HG03342 (cell line): ENCODE measurements around the gene OBSCN.

Experiments used
- ATAC-seq: cut with Tn5 transposase; IDR thresholded peaks from one replicate; pipeline ENCODE4 v1.9.1; 2021; ENCODE audit warnings: mild to moderate bottlenecking, moderate library complexity; ENCODE audit not compliant: unreplicated experiment

The OBSCN gene, protein sequence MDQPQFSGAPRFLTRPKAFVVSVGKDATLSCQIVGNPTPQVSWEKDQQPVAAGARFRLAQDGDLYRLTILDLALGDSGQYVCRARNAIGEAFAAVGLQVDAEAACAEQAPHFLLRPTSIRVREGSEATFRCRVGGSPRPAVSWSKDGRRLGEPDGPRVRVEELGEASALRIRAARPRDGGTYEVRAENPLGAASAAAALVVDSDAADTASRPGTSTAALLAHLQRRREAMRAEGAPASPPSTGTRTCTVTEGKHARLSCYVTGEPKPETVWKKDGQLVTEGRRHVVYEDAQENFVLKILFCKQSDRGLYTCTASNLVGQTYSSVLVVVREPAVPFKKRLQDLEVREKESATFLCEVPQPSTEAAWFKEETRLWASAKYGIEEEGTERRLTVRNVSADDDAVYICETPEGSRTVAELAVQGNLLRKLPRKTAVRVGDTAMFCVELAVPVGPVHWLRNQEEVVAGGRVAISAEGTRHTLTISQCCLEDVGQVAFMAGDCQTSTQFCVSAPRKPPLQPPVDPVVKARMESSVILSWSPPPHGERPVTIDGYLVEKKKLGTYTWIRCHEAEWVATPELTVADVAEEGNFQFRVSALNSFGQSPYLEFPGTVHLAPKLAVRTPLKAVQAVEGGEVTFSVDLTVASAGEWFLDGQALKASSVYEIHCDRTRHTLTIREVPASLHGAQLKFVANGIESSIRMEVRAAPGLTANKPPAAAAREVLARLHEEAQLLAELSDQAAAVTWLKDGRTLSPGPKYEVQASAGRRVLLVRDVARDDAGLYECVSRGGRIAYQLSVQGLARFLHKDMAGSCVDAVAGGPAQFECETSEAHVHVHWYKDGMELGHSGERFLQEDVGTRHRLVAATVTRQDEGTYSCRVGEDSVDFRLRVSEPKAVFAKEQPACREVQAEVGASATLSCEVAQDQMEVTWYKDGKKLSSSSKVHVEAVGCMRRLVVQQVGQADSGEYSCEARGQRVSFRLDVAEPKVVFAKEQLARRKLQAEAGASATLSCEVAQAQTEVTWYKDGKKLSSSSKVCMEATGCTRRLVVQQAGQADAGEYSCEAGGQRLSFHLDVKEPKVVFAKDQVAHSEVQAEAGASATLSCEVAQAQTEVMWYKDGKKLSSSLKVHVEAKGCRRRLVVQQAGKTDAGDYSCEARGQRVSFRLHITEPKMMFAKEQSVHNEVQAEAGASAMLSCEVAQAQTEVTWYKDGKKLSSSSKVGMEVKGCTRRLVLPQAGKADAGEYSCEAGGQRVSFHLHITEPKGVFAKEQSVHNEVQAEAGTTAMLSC (N-terminal part only)

DNA sequence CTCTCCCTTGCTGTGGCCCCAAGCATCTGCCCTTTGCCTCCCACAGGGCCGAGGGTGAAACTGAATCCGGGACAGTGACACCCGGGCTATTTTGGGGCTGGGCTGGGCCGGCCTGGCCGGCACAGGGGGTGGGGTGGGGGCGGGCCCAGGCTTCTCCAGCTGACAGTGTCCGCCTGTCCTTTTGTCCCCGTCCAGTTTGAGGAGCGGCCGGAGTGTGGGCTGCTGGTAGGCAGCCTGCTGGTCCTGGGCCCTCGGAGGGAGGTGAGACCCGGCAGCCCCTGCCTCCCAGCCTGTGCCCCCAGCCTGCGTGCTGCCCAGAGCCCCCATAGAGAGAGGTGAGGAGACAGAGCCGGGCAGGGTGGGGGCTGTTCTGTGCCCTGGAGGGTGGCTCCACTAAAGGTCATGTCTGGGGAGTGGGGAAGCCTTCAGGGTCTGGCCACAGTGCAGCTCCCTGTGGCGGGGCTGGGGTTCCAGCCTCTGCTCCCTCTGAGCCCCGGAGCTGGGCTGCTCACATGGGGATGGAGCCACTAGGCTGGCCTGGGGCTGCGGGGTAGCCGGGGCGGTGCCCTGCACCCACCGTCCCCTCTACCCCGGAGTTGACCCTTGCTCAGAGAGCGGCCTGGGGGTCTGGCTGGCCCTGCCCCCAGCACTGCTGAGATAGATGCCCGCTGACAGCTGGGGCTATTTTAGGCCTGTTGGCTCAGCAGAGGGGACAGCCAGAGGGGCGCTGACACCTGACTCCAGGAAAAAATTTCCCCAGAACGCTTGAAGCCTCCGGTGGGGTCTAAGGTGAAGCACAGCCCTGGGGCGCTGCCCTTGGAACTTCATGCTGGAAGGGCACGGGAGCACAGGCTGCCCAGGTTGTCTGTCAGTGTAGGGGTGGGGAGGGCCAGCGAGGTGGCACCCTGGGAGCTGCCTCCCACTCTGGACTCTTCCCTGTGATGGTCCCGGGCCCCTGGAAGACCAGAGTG, at the start of gene OBSCN:
Gene OBSCN, plus strand, starts transcription at position 194 of the 971 bp plus-strand sequence. CDS start 3,740 bp downstream, outside the sequence.
- no peak for ATAC-seq

DNA sequence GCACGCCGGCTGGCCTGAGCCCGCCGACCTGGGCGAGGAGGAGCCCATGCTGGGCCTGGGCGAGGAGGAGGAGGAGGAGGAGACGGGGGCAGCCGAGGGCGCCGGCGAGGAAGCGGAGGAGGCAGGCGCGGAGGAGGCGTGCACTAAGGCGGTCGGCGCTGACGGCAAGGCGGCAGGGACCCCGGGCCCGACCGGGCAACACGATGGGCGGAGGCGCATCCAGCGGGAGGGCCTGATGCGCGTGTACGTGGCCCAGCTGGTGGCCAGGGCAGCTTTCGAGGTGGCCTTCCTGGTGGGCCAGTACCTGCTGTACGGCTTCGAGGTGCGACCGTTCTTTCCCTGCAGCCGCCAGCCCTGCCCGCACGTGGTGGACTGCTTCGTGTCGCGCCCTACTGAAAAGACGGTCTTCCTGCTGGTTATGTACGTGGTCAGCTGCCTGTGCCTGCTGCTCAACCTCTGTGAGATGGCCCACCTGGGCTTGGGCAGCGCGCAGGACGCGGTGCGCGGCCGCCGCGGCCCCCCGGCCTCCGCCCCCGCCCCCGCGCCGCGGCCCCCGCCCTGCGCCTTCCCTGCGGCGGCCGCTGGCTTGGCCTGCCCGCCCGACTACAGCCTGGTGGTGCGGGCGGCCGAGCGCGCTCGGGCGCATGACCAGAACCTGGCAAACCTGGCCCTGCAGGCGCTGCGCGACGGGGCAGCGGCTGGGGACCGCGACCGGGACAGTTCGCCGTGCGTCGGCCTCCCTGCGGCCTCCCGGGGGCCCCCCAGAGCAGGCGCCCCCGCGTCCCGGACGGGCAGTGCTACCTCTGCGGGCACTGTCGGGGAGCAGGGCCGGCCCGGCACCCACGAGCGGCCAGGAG, 49.5 kb upstream of the OBSCN start:
- no peak for ATAC-seq

DNA sequence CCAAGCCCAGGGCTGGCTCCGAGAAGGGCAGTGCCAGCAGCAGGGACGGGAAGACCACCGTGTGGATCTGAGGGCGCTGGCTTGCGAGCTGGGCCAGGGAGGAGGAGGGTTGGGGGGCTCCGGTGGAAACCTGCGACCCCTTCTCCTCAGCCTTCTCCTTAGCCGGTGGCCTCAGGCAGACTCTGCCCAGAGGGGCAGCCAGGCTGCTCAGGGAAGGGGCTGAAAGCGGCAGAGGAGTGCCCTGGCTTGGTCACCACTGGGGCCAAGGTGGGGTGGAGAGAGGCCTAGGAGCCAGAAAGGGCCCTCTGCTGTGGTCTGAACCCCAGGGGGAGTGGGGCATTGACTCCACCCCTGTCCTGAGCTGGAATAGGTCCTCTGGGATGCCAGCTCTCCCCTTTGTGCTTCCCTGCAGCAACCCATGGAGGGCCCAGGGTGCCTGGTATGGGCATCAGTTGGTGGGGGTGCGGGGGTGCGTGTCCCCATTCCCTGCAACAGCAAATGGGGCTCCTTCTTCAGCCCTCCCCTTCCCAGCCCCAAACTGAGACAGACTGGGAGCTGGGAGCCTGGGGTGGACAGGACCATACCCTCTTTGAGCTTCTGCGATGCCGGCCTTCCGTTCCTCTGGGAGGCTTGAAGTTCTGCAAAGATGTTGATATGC, 48.7 kb upstream of the OBSCN start:
- ATAC-seq, result no peak

DNA sequence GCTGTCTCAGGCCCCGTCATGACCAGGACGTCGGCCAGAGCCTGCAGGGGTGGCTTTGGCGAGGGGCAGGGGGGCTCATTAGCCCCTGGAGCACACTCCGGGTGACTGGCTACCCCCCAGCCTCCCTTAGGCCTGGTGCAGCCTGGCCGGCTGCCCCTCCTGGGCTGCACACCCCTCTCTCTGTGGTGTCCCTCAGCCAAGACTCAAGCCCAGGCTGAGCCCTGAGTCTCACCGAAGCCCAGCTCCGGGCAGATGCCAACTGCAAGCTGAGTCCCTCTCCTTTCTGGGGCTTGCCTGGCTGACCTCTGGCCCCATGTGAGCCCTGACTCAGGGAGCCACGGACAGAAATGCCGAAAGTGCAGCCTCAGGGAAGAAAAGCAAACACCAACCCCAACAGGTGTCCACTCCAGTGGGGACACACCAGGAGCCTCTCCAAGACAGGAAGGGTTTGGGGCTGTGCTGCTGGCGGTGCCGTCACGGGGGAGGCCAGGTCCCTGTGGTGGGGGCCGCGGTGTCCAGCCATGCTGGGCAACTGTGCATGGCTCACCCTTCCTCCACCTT, 47.6 kb upstream of the OBSCN start:
- ATAC-seq, result no peak

DNA sequence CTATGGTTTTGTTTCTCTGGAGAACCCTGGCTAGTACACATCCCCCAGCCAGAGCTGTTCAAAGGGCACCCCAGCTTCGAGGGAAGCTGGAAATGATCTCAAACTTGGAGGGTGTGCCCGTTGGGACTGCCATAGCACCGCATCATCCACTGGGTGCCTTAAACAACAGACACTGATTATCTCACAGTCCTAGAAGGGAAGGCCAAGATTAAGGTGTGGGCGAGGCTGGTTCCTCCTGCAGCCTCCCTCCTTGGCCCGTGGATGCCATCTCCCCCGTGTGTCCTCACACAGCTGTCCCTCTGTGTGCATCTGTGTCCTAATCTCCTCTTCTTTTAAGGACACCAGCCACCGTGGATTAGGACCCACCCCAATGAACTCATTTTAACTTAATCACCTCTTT, 46.5 kb upstream of the OBSCN start:
- ATAC-seq, result no peak

DNA sequence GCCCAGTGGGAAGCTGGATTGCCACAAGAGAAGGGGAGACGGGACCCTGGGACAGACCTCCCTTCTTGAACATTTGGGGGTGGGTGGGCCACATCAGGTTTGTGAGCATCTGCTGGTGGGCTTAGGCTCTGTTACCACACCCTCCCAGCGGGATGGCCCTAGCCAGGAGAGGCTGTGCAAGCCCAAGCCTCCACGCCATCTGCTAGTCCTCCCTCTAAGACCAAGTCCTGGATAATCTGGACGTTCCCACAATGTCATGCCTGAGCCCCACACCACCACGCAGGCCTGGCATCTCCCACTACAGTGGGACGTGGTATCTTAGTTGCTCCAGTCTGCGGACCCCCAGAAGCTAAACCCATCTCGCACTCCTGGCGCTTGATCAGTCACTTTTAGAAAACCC, 46.0 kb upstream of the OBSCN start:
- no peak for ATAC-seq

DNA sequence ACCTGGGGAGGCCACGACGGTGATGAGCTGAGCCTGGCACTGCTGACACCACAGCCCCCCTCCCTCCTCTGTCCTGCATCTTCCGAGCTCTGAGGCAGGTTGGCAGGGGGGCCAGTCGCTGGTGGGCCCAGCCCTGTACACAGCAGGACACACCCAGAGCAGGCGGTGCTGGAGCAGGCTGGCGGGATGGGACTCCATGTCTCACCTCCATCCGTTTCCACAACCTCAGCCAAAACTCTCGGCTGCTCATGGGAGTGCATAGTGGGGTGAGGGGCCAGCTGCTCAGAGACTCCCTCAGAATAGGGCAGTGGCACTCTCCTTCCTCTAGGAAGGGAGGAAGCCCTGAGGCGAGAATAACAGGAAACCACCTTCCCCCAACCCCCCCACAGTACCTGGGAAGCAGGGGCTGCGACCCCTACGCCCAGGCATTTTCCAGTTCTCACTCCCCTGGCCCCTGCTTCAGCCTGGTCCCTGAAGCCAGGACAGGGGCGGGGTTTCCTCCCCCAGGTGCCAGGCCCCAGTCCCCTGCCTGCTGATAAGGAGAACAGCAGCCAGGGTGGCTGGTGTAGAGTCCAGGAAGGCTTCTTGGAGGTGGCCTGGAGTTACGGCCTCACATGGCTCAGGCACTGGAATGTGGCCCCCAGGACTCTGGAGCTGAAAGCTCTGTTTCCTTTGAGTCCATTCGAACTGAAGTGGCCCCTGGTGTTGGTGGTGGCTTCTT, 45.4 kb upstream of the OBSCN start:
- ATAC-seq, result no peak

DNA sequence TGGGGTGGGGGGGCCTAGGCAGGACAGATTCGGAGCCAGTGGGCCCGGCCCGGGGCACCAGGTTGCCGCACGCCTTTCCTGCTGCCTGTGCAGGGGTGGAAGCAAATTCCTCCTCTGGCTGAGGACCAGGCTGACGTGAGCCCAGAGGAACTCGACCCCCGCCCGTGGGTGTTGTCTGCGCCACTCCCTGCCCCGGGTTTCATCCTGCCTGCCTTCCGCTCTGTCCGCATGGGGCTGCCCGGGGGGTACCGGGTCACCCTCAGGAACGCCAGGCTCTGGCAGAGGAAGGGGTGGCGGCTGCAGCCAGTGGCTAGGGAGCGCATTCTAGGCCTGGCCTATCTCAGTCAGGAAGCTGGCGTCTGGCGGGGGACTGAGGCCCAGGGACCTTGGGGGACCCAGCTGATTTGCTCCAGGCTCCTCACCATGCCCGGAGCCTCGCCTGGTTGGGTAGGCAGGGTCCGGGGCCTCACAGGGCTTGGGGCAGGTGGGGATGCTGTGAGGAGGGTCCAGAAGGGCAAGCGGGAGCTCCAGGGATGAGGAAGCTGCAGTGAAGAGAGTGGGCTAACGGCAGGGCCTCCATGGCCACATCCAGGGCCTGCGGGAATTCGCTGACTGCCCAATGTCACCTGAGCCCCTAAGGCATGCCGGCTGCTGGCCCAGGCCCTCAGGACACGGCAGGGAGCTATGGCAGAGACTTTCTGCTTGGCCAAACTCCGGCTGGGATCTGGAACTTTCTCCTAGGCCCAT, 44.7 kb upstream of the OBSCN start:
- ATAC-seq, result no peak

DNA sequence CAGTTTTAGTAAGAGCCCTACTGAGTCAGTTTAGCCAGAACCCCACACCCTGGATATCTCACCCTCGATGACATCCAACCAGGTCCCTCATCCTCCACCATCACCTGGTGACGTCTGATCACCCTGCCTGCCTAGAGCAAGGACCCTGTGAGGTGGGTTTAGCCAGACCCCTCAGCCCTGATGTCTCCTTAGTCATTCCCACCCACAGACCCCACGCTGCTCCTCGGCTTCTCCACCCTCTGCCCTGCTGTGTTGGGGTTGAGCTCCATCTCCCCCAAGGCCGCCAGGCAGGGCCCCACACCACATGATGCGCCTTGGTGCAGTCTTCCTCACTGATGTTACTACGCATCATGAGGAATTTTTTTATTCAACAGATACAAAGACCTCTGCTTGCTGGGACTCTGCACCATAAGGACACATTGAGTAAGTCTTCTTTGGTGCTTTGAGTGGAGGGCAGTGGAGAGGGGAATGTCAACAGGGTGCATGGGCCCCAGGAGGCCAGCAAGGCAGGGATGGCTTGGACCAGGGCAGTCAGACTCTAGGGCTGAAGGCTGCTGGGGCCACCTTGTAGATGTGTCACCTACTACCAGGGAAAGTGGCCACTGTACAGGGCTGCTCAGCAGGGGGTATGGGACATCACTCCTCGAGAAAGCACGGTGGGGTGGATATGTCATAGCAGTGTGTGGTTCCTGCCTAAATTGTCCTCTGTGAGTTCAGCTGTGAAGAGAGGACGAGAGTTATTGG, 43.9 kb upstream of the OBSCN start:
- ATAC-seq, result no peak

DNA sequence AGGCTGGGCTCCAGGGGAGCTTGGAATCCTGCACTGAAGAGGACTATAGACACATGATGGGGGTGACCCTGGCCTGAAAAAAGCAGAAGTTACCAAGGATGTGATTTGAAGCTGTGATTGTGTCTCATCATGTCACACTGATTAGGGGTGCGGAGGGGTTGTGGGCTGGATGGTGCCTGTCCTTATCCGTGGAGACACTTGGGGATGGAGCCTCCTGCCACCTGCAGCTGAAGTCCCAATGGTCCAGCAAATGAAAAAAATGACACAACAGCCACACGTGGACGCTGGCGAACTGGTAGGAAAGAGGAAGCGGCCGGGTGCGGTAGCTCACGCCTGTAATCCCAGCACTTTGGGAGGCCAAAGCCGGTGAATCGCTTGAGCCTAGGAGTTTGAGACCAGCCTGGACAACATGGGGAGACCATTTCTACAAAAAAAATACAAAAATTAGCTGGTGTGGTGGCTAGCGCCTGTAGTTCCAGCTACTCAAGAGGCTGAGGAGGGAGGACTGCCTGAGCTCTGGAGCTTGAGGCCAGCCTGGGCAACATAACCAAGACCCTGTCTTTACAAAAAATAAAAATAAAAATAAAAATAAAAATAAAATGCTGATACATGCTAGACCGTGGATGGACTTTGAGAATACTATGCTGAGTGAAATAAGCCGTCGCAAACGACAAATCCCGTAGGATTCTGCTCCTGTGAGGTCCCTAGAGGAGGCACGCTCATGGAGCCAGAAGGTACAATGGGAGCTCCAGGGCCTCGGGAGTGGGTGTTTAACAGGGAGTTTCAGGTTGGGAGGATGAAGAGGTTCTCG, 43.1 kb upstream of the OBSCN start:
- ATAC-seq, result peak; percentile 0

DNA sequence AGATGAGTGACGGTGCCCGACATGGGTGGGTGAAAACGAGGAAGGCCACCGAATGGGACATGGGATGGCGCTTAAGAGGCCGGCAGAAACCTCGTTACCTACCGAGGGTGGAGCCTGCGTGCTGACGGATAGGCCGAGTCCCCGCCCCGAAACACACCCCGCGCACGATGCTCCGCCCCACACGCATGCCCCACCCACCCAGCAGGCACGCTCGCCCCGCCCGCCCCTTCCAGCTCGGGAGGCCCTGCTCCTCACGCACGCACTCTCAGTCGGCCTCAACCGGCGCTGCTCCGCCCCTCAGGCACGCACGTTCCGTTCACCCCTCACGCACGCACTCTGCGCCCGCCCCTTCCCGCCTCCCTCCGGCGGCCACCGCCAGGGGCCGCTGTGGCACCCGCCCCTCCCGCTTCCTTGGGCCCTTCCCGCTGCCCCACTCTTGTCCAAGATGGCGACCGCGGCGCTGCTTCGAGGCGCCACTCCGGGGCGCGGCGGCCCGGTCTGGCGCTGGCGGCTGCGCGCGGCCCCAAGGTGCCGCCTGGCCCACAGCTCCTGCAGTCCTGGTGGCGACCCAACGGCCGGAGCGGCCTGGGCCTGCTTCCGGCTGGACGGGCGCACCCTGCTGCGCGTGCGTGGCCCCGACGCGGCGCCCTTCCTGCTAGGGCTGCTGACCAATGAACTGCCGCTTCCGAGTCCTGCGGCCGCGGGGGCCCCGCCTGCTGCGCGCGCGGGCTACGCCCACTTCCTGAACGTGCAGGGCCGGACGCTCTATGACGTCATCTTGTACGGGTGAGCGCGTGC, 42.3 kb upstream of the OBSCN start, which contains the start of gene IBA57:
Gene IBA57, plus strand, starts transcription at position 433 of the 798 bp plus-strand sequence. Its CDS starts 13 bp downstream, at position 446.
- peak; percentile 77 for ATAC-seq

DNA sequence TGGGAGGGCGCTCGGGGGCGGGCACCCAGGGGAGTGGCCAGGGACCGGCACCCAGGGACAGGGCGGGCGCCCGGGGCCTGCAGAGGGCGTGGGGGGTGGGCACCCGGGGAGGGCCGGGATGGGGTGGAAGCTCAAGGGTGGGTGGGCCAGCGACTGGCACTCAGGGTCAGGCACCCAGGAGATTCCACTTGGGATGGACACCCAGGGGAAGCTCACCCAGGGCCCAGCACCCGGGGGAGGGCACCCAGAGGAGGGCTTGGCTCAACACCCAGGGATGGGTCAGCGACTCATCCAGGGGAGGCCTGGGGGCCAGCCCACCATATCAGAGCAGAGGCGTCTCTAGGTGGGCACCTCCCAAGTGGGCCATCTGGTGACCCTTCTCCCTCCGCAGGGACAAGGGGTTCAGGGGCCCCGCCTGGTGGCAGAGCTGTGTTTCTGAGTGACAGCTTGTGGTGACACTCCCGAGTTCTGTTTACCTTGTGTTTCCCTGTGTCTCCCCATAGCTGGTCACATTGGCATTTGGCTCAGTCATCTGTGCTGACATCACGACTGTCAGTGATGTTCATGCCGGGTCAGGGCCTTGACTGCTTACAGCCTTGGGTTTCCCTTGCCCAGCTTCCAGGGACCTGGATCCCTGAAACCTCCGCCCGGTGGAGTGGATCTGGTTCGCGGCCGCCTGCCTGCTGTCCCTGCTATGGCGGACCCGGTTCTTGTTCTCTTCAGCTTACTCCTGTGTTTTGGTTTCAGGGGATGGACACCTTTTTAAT, 41.5 kb upstream of the OBSCN start:
- peak; percentile 22 for ATAC-seq

DNA sequence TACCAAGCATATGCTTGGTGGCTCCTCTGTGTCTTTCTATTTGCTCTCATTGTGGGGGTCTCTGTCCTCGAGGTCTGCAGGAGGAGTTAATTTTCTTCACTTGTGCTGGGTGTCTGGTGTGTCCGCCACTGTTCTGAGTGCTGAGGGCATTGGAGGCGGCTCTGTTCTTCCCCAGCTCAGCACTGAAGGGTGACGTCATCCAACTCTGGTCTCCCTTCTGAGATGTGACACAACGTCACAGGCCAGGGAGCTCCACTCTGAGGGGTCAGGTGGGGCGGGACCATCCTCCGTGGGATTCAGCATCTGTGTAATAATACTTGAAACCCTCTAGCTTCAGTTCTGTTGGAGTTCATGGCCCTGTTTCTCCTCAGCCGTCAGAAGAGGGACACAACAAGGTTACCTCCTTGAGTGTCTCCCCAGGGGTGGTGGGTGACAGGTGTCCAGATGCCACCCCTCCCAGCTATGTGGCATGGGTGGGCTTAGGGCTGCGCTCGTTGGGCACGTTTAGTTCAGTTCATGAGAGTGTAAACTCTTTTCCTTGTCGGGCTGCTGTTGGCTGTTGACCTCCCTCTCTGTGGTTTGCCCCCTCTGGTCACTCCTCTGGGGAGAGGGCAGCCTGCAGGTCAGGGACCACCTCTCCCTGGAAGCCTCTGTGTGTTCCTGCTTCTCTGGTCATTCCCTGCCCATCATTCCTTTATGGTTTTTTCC, 39.1 kb upstream of the OBSCN start:
- no peak for ATAC-seq
